H9 (cell line): ENCODE measurements around the gene MYO1D. TPM values are rescaled to one million over a fixed set of nuclear protein-coding genes. Genes with fewer than 3 reads are reported as not detected.
A peak's percentile ranks its signal among the peaks of the same experiment; 100 is the strongest.

Experiments used
- DNase-seq: peaks from one replicate; pipeline ENCODE4 v3.0.0-alpha.2; 2017
- H2AFZ ChIP-seq: one replicate; pipeline ENCODE4 v1.6.1; 2013; ENCODE audit warnings: mild to moderate bottlenecking, low read length, control low read depth, moderate library complexity
- H2AK5ac ChIP-seq: 2 replicates; pipeline ENCODE4 v1.6.1; 2013; ENCODE audit warnings: low read length, control low read depth, mixed read lengths; ENCODE audit not compliant: insufficient read length
- H2BK120ac ChIP-seq: one replicate; pipeline ENCODE4 v1.6.1; 2013; ENCODE audit warnings: low read depth, mild to moderate bottlenecking, low read length, control low read depth, inconsistent platforms; ENCODE audit not compliant: poor library complexity, severe bottlenecking
- H2BK12ac ChIP-seq: 2 replicates; pipeline ENCODE4 v1.6.1; 2013; ENCODE audit warnings: low read length, control low read depth, mixed read lengths, low read depth; ENCODE audit not compliant: insufficient read length
- H2BK15ac ChIP-seq: 2 replicates; pipeline ENCODE4 v1.6.1; 2013; ENCODE audit warnings: low read depth, low read length, control low read depth
- H2BK20ac ChIP-seq: one replicate; pipeline ENCODE4 v1.6.1; 2013; ENCODE audit warnings: low read depth, mild to moderate bottlenecking, low read length, control low read depth, inconsistent platforms; ENCODE audit not compliant: poor library complexity, severe bottlenecking
- H2BK5ac ChIP-seq: 2 replicates; pipeline ENCODE4 v1.6.1; 2013; ENCODE audit warnings: low read length, control low read depth, mixed read lengths; ENCODE audit not compliant: insufficient read length
- H3K14ac ChIP-seq: 2 replicates; pipeline ENCODE4 v1.6.1; 2013; ENCODE audit warnings: low read length, control low read depth; ENCODE audit not compliant: insufficient read depth
- H3K18ac ChIP-seq: 2 replicates; pipeline ENCODE4 v1.6.1; 2013; ENCODE audit warnings: low read depth, mild to moderate bottlenecking, mixed read lengths, low read length, control low read depth; ENCODE audit not compliant: insufficient read length
- H3K23ac ChIP-seq: 2 replicates; pipeline ENCODE4 v1.6.1; 2013; ENCODE audit warnings: low read length, control low read depth, mixed read lengths, low read depth; ENCODE audit not compliant: insufficient read length
- H3K23me2 ChIP-seq: 2 replicates; pipeline ENCODE4 v1.6.1; 2013; ENCODE audit warnings: low read depth, mild to moderate bottlenecking, mixed read lengths, low read length, control low read depth; ENCODE audit not compliant: insufficient read length, poor library complexity, severe bottlenecking
- H3K27ac ChIP-seq: 2 replicates; pipeline ENCODE4 v1.5.1; 2013; ENCODE audit warnings: low read length, control low read depth, mixed read lengths, low read depth; ENCODE audit not compliant: insufficient read length
- H3K27me3 ChIP-seq: 2 replicates; pipeline ENCODE4 v1.6.1; 2013; ENCODE audit warnings: low read length, control low read depth, inconsistent platforms; ENCODE audit not compliant: insufficient read depth
- H3K4ac ChIP-seq: 2 replicates; pipeline ENCODE4 v1.6.1; 2013; ENCODE audit warnings: low read depth, mild to moderate bottlenecking, control low read depth, inconsistent platforms, low read length, moderate library complexity
- H3K4me1 ChIP-seq: 2 replicates; pipeline ENCODE4 v1.6.1; 2013; ENCODE audit warnings: low read length, control low read depth, inconsistent platforms; ENCODE audit not compliant: insufficient read depth
- H3K4me2 ChIP-seq: 2 replicates; pipeline ENCODE4 v1.6.1; 2013; ENCODE audit warnings: low read length, control low read depth, mixed read lengths; ENCODE audit not compliant: insufficient read length, insufficient read depth
- H3K56ac ChIP-seq: 2 replicates; pipeline ENCODE4 v1.6.1; 2013; ENCODE audit warnings: low read depth, mild to moderate bottlenecking, mixed read lengths, low read length, control low read depth; ENCODE audit not compliant: insufficient read length
- H3K79me1 ChIP-seq: 2 replicates; pipeline ENCODE4 v1.6.1; 2013; ENCODE audit warnings: low read depth, mild to moderate bottlenecking, moderate library complexity, low read length, control low read depth, inconsistent platforms; ENCODE audit not compliant: insufficient read depth, poor library complexity, severe bottlenecking
- H3K79me2 ChIP-seq: 2 replicates; pipeline ENCODE4 v1.6.1; 2013; ENCODE audit warnings: low read length, control low read depth, inconsistent platforms; ENCODE audit not compliant: insufficient read depth
- H3K9ac ChIP-seq: 2 replicates; pipeline ENCODE4 v1.6.1; 2013; ENCODE audit warnings: low read length, control low read depth, mixed read lengths; ENCODE audit not compliant: insufficient read length; ENCODE audit errors: extremely low read depth
- H3K9me3 ChIP-seq: one replicate; pipeline ENCODE4 v1.6.1; 2013; ENCODE audit warnings: low read depth, low read length, inconsistent platforms; ENCODE audit not compliant: control insufficient read depth
- H3T11ph ChIP-seq: one replicate; pipeline ENCODE4 v1.6.1; 2013; ENCODE audit warnings: mild to moderate bottlenecking, low read length, control low read depth, inconsistent platforms
- H4K20me1 ChIP-seq: one replicate; pipeline ENCODE4 v1.6.1; 2013; ENCODE audit not compliant: control insufficient read depth, insufficient read length, insufficient read depth
- H4K5ac ChIP-seq: 2 replicates; pipeline ENCODE4 v1.6.1; 2013; ENCODE audit warnings: low read depth, mild to moderate bottlenecking, mixed read lengths, low read length, control low read depth; ENCODE audit not compliant: insufficient read length
- H4K8ac ChIP-seq: replicated peaks from 2 replicates; pipeline ENCODE4 v1.6.1; 2013; ENCODE audit warnings: low read length, control low read depth, mixed read lengths, low read depth; ENCODE audit not compliant: insufficient read length
- H4K91ac ChIP-seq: 2 replicates; pipeline ENCODE4 v1.6.1; 2013; ENCODE audit warnings: low read depth, mild to moderate bottlenecking, moderate library complexity, mixed read lengths, low read length, control low read depth; ENCODE audit not compliant: insufficient read length
- H3K27ac Mint-ChIP-seq, 3 experiments: 2 replicates in 2 of 3; 3 replicates in 1 of 3; pipeline ENCODE4 v1.8.0; 2020 to 2021; ENCODE audit warnings: mixed read lengths in 3 of 3, mild to moderate bottlenecking in 1 of 3, moderate library complexity in 1 of 3
- H3K27me3 Mint-ChIP-seq: 2 replicates; pipeline ENCODE4 v1.8.0; 2021; ENCODE audit warnings: low read depth, mild to moderate bottlenecking, moderate library complexity, mixed read lengths
- H3K36me3 Mint-ChIP-seq, 3 experiments: 2 replicates in 2 of 3; 3 replicates in 1 of 3; pipeline ENCODE4 v1.8.0; 2020 to 2021; ENCODE audit warnings: low read depth in 3 of 3, mixed read lengths in 3 of 3; ENCODE audit not compliant: insufficient read depth in 1 of 3
- H3K4me1 Mint-ChIP-seq, 2 experiments: 2 replicates each; pipeline ENCODE4 v1.8.0; 2020; ENCODE audit warnings: mixed read lengths in 2 of 2
- H3K4me3 Mint-ChIP-seq, 2 experiments: 2 replicates in 1 of 2; 3 replicates in 1 of 2; pipeline ENCODE4 v1.8.0; 2020 to 2021; ENCODE audit warnings: mild to moderate bottlenecking in 2 of 2, mixed read lengths in 2 of 2, moderate library complexity in 1 of 2
- H3K9me3 Mint-ChIP-seq, 2 experiments: 2 replicates in 1 of 2; 3 replicates in 1 of 2; pipeline ENCODE4 v1.8.0; 2020; ENCODE audit warnings: mild to moderate bottlenecking in 2 of 2, mixed read lengths in 2 of 2, moderate library complexity in 1 of 2
- CTCF ChIP-seq: fragments of 200-600 bp; sonication (generic); conservative IDR thresholded peaks from 3 replicates; pipeline ENCODE4 v1.8.0; 2021; ENCODE audit warnings: antibody characterized with exemption, mild to moderate bottlenecking
- WGBS: extraction: QIAGEN DNeasy Blood & Tissue Kit; methylation state at CpG from one replicate; pipeline ENCODE4 v1.1.7; 2013; ENCODE audit warnings: missing lambda C conversion rate, low lambda C conversion rate, mixed read lengths; ENCODE audit not compliant: insufficient read length; ENCODE audit errors: extremely low coverage; 5-methylcytosine and 5-hydroxymethylcytosine counted together
- total RNA-seq: library from RNA; stranded (reverse); gene quantifications from 2 replicates; pipeline ENCODE4 v1.2.1, GENCODE V29; 2021

The MYO1D gene
- total RNA-seq, 1 experiment from 2014 or later, result 19.0 TPM

- Mint-ChIP-seq H3K36me3 (no peaks in the 10 kb centered on the region), H3K4me3 (no peak overlapping the region), H3K27me3 (no peaks in the 10 kb centered on the region), H3K9me3 (no peaks in the 10 kb centered on the region), H3K27ac (no peak overlapping the region; a peak in 1 of 7 replicates), H3K4me1 (peaks cover 0 to 2% of the 10 kb centered on the region in 2 experiments; a peak in 1 of 4 replicates)
- no peak overlapping the region for H3K23ac ChIP-seq
- H4K8ac ChIP-seq, result no peak overlapping the region
- H3K27ac ChIP-seq, result no peak overlapping the region
- H2BK20ac ChIP-seq, result no peak overlapping the region
- no peak overlapping the region for H3K18ac ChIP-seq
- H2AK5ac ChIP-seq, result no peak overlapping the region
- H2BK12ac ChIP-seq, result no peak overlapping the region
- no peaks in the 10 kb centered on the region for H3K79me2 ChIP-seq
- H3K79me1 ChIP-seq, result no peaks in the 10 kb centered on the region
- H3K9me3 ChIP-seq, result no peaks in the 10 kb centered on the region
- no peak overlapping the region for H3K4ac ChIP-seq
- no peaks in the 10 kb centered on the region for H4K20me1 ChIP-seq
- no peak overlapping the region for H2BK15ac ChIP-seq
- no peak overlapping the region for H3T11ph ChIP-seq
- no peak overlapping the region for H4K91ac ChIP-seq
- WGBS, result no CpG with 5 or more reads among the region's 6 CpGs
- no peak overlapping the region for H4K5ac ChIP-seq
- no peaks in the 10 kb centered on the region for H3K27me3 ChIP-seq
- DNase-seq, result no peak
- no peak overlapping the region for H3K4me2 ChIP-seq
- no peak overlapping the region for H3K9ac ChIP-seq
- no peak overlapping the region for H2AFZ ChIP-seq
- H3K23me2 ChIP-seq, result no peaks in the 10 kb centered on the region
- H3K4me1 ChIP-seq, result no peaks in the 10 kb centered on the region
- no peak overlapping the region for H2BK120ac ChIP-seq
- no peak overlapping the region for H2BK5ac ChIP-seq
- H3K56ac ChIP-seq, result no peak overlapping the region
- no peak overlapping the region for H3K14ac ChIP-seq
- TF ChIP-seq CTCF, result peak; percentile 20; the same call in 1 of the 3 replicates
Measured at GRCh38 chr17:32780721-32781120, 96.2 kb downstream of the MYO1D start.
